ENCODE measurements around the gene HIC1. TPM values are rescaled to one million over a fixed set of nuclear protein-coding genes. Genes with fewer than 3 reads are reported as not detected.
A peak's percentile ranks its signal among the peaks of the same experiment; 100 is the strongest.

Gene HIC1
- total RNA-seq, 2 experiments from 2014 or later: 13.6 to 16.5 TPM

GRCh38 chr17:2049333-2050299 lies 5.3 kb upstream of the HIC1 start:
- H3K27me3 Mint-ChIP-seq: peaks cover 11% of the 10 kb centered on the region
- peak; percentile 92 for DNase-seq
- CTCF ChIA-PET: interaction anchor here (0.7 kb wide), 1 partner anchor 20 kb away, joined by 3 read pairs; the partner anchor contains the start of gene DPH1
- H3K27ac Mint-ChIP-seq: no peak overlapping the region
- peaks cover 29% of the 10 kb centered on the region for H3K4me1 Mint-ChIP-seq
- H3K9me3 Mint-ChIP-seq (ENCODE audit: low read depth): no peaks in the 10 kb centered on the region
- peak overlapping the region; percentile 72 for H3K4me3 Mint-ChIP-seq
- ATAC-seq: peak; percentile 31
- intact Hi-C loops (cut with DNase I, micrococcal nuclease): loop anchor here (1.0 to 5.0 kb wide), 10 partner anchors 38 to 663 kb away; partner anchors contain the start of genes MNT (in 2 of the 2), CLUH (in 1 of the 2), SGSM2 (in 1 of the 2) and SMG6 (in 1 of the 2)
- peaks cover 5% of the 10 kb centered on the region for H3K36me3 Mint-ChIP-seq (ENCODE audit: low read depth)
- POLR2A ChIA-PET: no interaction called here

- CTCF ChIA-PET: no interaction called here
- H3K27me3 Mint-ChIP-seq: peaks cover 11% of the 10 kb centered on the region
- H3K4me1 Mint-ChIP-seq: peaks cover 27% of the 10 kb centered on the region
- H3K4me3 Mint-ChIP-seq: no peak overlapping the region
- DNase-seq: peak; percentile 87
- intact Hi-C loops (cut with DNase I, micrococcal nuclease): loop anchor here (1.0 to 5.0 kb wide), 8 partner anchors 37 to 662 kb away; partner anchors contain the start of genes CLUH (in 1 of the 2), MNT (in 1 of the 2), SGSM2 (in 1 of the 2) and SMG6 (in 1 of the 2)
- POLR2A ChIA-PET: no interaction called here
- peak; percentile 10 for ATAC-seq
- H3K9me3 Mint-ChIP-seq (ENCODE audit: low read depth): no peaks in the 10 kb centered on the region
- no peak overlapping the region for H3K27ac Mint-ChIP-seq
- peaks cover 1% of the 10 kb centered on the region for H3K36me3 Mint-ChIP-seq (ENCODE audit: low read depth)
Measured at GRCh38 chr17:2050300-2051060, 4.4 kb upstream of the HIC1 start.

- no peak for ATAC-seq
- H3K27me3 Mint-ChIP-seq: peaks cover 11% of the 10 kb centered on the region
- POLR2A ChIA-PET: interaction anchor here (0.8 kb wide), 1 partner anchor 215 kb away, joined by 3 read pairs; no protein-coding TSS in a partner anchor
- CTCF ChIA-PET: interaction anchor here (0.6 to 1.0 kb wide), 3 partner anchors 19 to 251 kb away, joined by 3 to 6 read pairs (median 3); no protein-coding TSS in a partner anchor
- peaks cover 1% of the 10 kb centered on the region for H3K36me3 Mint-ChIP-seq (ENCODE audit: low read depth)
- peaks cover 27% of the 10 kb centered on the region for H3K4me1 Mint-ChIP-seq
- intact Hi-C loops (cut with DNase I, micrococcal nuclease): loop anchor here (5.0 kb wide), 5 partner anchors 36 to 661 kb away; partner anchors contain the start of genes CLUH (in 1 of the 2), SGSM2 (in 1 of the 2) and TSR1 (in 1 of the 2)
- peak overlapping the region; percentile 43 for H3K4me3 Mint-ChIP-seq
- no peaks in the 10 kb centered on the region for H3K9me3 Mint-ChIP-seq (ENCODE audit: low read depth)
- DNase-seq: peak; percentile 52
- H3K27ac Mint-ChIP-seq: no peak overlapping the region
Measured at GRCh38 chr17:2051061-2051932, 3.6 kb upstream of the HIC1 start.

- DNase-seq: no peak
- Mint-ChIP-seq H3K27me3 (peaks cover 13% of the 10 kb centered on the region), H3K4me1 (peaks cover 27% of the 10 kb centered on the region), H3K9me3 (ENCODE audit: low read depth) (no peaks in the 10 kb centered on the region), H3K4me3 (peak overlapping the region; percentile 24), H3K27ac (no peak overlapping the region), H3K36me3 (ENCODE audit: low read depth) (peaks cover 3% of the 10 kb centered on the region)
- intact Hi-C loops (cut with DNase I, micrococcal nuclease): loop anchor here (5.0 kb wide), 5 partner anchors 35 to 660 kb away; partner anchors contain the start of genes CLUH (in 1 of the 2), SGSM2 (in 1 of the 2) and TSR1 (in 1 of the 2)
- ChIA-PET POLR2A (interaction anchor here (0.8 kb wide), 1 partner anchor 214 kb away, joined by 3 read pairs; no protein-coding TSS in a partner anchor), CTCF (interaction anchor here (0.6 to 1.0 kb wide), 3 partner anchors 18 to 250 kb away, joined by 3 to 6 read pairs (median 3); no protein-coding TSS in a partner anchor)
- ATAC-seq: no peak
Measured at GRCh38 chr17:2051933-2052559, 2.9 kb upstream of the HIC1 start.

GRCh38 chr17:2053380-2054261 lies 1.3 kb upstream of the HIC1 start:
- DNase-seq (peak; percentile 90), ATAC-seq (peak; percentile 24)
- H3K27ac Mint-ChIP-seq: no peak overlapping the region
- H3K4me1 Mint-ChIP-seq: peaks cover 25% of the 10 kb centered on the region
- CTCF ChIA-PET: interaction anchor here (0.6 to 7.5 kb wide), 16 partner anchors 12 to 693 kb away, joined by 3 to 87 read pairs (median 5); partner anchors contain the start of gene OVCA2
- H3K36me3 Mint-ChIP-seq (ENCODE audit: low read depth): peaks cover 5% of the 10 kb centered on the region
- H3K4me3 Mint-ChIP-seq: peak overlapping the region; percentile 69
- intact Hi-C loops (cut with DNase I, micrococcal nuclease): loop anchor here (1.0 to 5.0 kb wide), 14 partner anchors 17 to 659 kb away; partner anchors contain the start of genes TSR1 (in 2 of the 2), CLUH (in 1 of the 2), DPH1 (in 1 of the 2) and SGSM2 (in 1 of the 2)
- no peaks in the 10 kb centered on the region for H3K9me3 Mint-ChIP-seq (ENCODE audit: low read depth)
- H3K27me3 Mint-ChIP-seq: peaks cover 15% of the 10 kb centered on the region
- POLR2A ChIA-PET: no interaction called here

GRCh38 chr17:2054262-2054511 lies 716 bp upstream of the HIC1 start:
- ChIA-PET POLR2A (interaction anchor here (0.6 to 1.1 kb wide), 3 partner anchors 125 to 229 kb away, joined by 3 to 8 read pairs (median 5); no protein-coding TSS in a partner anchor), CTCF (interaction anchor here (0.5 to 7.5 kb wide), 22 partner anchors 10 to 371 kb away, joined by 3 to 87 read pairs (median 5); partner anchors contain the start of genes DPH1 and OVCA2)
- Mint-ChIP-seq H3K4me3 (peak overlapping the region; percentile 69), H3K9me3 (ENCODE audit: low read depth) (no peaks in the 10 kb centered on the region), H3K36me3 (ENCODE audit: low read depth) (peaks cover 5% of the 10 kb centered on the region), H3K27me3 (peaks cover 15% of the 10 kb centered on the region), H3K4me1 (peaks cover 19% of the 10 kb centered on the region), H3K27ac (no peak overlapping the region)
- intact Hi-C loops (cut with DNase I, micrococcal nuclease): loop anchor here (1.0 to 5.0 kb wide), 14 partner anchors 16 to 658 kb away; partner anchors contain the start of genes TSR1 (in 2 of the 2), CLUH (in 1 of the 2), DPH1 (in 1 of the 2) and SGSM2 (in 1 of the 2)
- ATAC-seq: no peak
- no peak for DNase-seq

- Mint-ChIP-seq H3K36me3 (ENCODE audit: low read depth) (peaks cover 17% of the 10 kb centered on the region), H3K27ac (no peak overlapping the region), H3K27me3 (peaks cover 18% of the 10 kb centered on the region), H3K4me1 (peaks cover 22% of the 10 kb centered on the region), H3K9me3 (ENCODE audit: low read depth) (no peaks in the 10 kb centered on the region), H3K4me3 (peak overlapping the region; percentile 66)
- POLR2A ChIA-PET: interaction anchor here (0.7 to 1.1 kb wide), 5 partner anchors 34 to 254 kb away, joined by 3 to 5 read pairs (median 3); no protein-coding TSS in a partner anchor
- CTCF ChIA-PET: interaction anchor here (0.9 to 7.5 kb wide), 17 partner anchors 14 to 360 kb away, joined by 3 to 87 read pairs (median 5); partner anchors contain the start of gene OVCA2
- ATAC-seq: no peak
- intact Hi-C loops (cut with DNase I, micrococcal nuclease): loop anchor here (1.0 to 5.0 kb wide), 7 partner anchors 115 to 337 kb away; no protein-coding TSS in a partner anchor
- peak; percentile 69 for DNase-seq
Measured at GRCh38 chr17:2055292-2056205, 646 bp downstream of the HIC1 start.

Data from activated CD4-positive, alpha-beta T cell treated with anti-CD3 and anti-CD28 coated beads for 36 hours (primary cell).